ENCODE data around the gene CD72. TPM values are rescaled to one million over a fixed set of nuclear protein-coding genes. Genes with fewer than 3 reads are reported as not detected.

CD72 gene
- total RNA-seq, 4 donors from 2014 or later = 1.2 to 5.6 (median 2.0) TPM

GRCh38 chr9:35569206-35569605 lies 49.0 kb downstream of the CD72 start:
- no peak for DNase-seq (ENCODE audit: low spot score in 2 of 2)
- 55 to 78% methylated on average over 5 of the region's 5 CpGs for WGBS, 2 donors
- TF ChIP-seq CTCF (IDR thresholded peaks at IDR 0.05) = no peak
- no peak for TF ChIP-seq POLR2A (IDR thresholded peaks at IDR 0.05)
- H3K4me3 ChIP-seq (ENCODE audit: low read depth, poor library complexity, severe bottlenecking) = no peak overlapping the region
- intact Hi-C loops (cut with DNase I; ENCODE audit: low total_unique reads) = no loop called here

- no peak for DNase-seq (ENCODE audit: low spot score in 2 of 2)
- TF ChIP-seq POLR2A (IDR thresholded peaks at IDR 0.05) (no peak), CTCF (IDR thresholded peaks at IDR 0.05) (no peak)
- no peak overlapping the region for H3K4me3 ChIP-seq (ENCODE audit: low read depth, poor library complexity, severe bottlenecking)
- intact Hi-C loops (cut with DNase I; ENCODE audit: low total_unique reads) = no loop called here
- 50 to 52% methylated on average over 4 of the region's 4 CpGs for WGBS, 2 donors
These were observed 50.0 kb downstream of the CD72 start for GRCh38 chr9:35568196-35568595.

GRCh38 chr9:35566417-35566816 lies 51.8 kb downstream of the CD72 start:
- no peak for TF ChIP-seq POLR2A (IDR thresholded peaks at IDR 0.05)
- no peak for TF ChIP-seq CTCF (IDR thresholded peaks at IDR 0.05)
- DNase-seq (ENCODE audit: low spot score in 2 of 2) = no peak
- WGBS, 2 donors = 62 to 68% methylated on average over 2 of the region's 2 CpGs
- no peak overlapping the region for H3K4me3 ChIP-seq (ENCODE audit: low read depth, poor library complexity, severe bottlenecking)
- intact Hi-C loops (cut with DNase I; ENCODE audit: low total_unique reads) = no loop called here

GRCh38 chr9:35564658-35565061 lies 53.6 kb downstream of the CD72 start:
- peak; percentile 56 to 88 for DNase-seq (ENCODE audit: low spot score in 2 of 2)
- 61 to 68% methylated on average over 7 of the region's 7 CpGs for WGBS, 2 donors
- intact Hi-C loops (cut with DNase I; ENCODE audit: low total_unique reads) = no loop called here
- TF ChIP-seq CTCF (IDR thresholded peaks at IDR 0.05) = no peak
- no peak for TF ChIP-seq POLR2A (IDR thresholded peaks at IDR 0.05)
- H3K4me3 ChIP-seq (ENCODE audit: low read depth, poor library complexity, severe bottlenecking) = no peak overlapping the region

- intact Hi-C loops (cut with DNase I; ENCODE audit: low total_unique reads) = no loop called here
These were observed 54.4 kb downstream of the CD72 start for GRCh38 chr9:35563791-35564197.

More at GRCh38 chr9:35563791-35564197, 54.4 kb downstream of the CD72 start:
- 49 to 52% methylated on average over 14 of the region's 14 CpGs for WGBS, 2 donors
- TF ChIP-seq POLR2A (IDR thresholded peaks at IDR 0.05) = no peak
- no peak for TF ChIP-seq CTCF (IDR thresholded peaks at IDR 0.05)
- DNase-seq (ENCODE audit: low spot score in 2 of 2) = peak in 1 of 2 donors; percentile 89
- H3K4me3 ChIP-seq (ENCODE audit: low read depth, poor library complexity, severe bottlenecking) = no peak overlapping the region

Data from lower leg skin (tissue), 4 donors.